NT2/D1 (cell line): ENCODE measurements around the gene TRIM68.

Source experiments
- SUZ12 ChIP-seq: IDR thresholded peaks from 2 replicates; pipeline ENCODE4 v1.6.1; 2011; ENCODE audit not compliant: insufficient read length, insufficient read depth; ENCODE audit errors: extremely low read depth
- YY1 ChIP-seq: IDR thresholded peaks from 2 replicates; pipeline ENCODE4 v1.6.1; 2011; ENCODE audit not compliant: insufficient read length, insufficient read depth

DNA sequence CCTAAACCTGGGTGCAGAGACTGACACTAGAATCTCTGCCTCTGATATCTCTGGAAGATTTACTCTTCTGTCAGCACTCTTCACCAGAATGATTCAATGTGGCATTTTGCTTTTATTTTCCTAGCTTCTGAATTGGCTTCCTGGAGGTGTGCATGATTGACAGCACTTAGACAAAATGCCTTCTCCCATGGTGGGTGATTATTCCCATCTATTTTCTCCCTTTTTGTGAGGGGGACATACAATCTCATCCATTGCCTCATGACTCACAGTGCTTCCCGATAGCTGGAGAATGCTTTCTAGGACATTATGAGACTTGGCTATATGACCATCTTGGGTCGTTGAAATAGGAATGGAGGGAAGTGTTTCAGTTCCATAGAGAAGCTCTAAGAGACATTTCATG, 4.0 kb upstream of the TRIM68 start:
- no peak for TF ChIP-seq YY1
- no peak for TF ChIP-seq SUZ12
